Activated gamma-delta T cell treated with anti-CD3 and anti-CD28 coated beads, Interleukin-2, amount 50 U/mL, for 16 hours (primary cell): ENCODE results near the gene CACNA1D.

Experiments
- DNase-seq: peaks from one replicate; pipeline ENCODE4 v3.0.0-alpha.2; 2020; ENCODE audit warnings: low read depth

Gene CACNA1D

DNA sequence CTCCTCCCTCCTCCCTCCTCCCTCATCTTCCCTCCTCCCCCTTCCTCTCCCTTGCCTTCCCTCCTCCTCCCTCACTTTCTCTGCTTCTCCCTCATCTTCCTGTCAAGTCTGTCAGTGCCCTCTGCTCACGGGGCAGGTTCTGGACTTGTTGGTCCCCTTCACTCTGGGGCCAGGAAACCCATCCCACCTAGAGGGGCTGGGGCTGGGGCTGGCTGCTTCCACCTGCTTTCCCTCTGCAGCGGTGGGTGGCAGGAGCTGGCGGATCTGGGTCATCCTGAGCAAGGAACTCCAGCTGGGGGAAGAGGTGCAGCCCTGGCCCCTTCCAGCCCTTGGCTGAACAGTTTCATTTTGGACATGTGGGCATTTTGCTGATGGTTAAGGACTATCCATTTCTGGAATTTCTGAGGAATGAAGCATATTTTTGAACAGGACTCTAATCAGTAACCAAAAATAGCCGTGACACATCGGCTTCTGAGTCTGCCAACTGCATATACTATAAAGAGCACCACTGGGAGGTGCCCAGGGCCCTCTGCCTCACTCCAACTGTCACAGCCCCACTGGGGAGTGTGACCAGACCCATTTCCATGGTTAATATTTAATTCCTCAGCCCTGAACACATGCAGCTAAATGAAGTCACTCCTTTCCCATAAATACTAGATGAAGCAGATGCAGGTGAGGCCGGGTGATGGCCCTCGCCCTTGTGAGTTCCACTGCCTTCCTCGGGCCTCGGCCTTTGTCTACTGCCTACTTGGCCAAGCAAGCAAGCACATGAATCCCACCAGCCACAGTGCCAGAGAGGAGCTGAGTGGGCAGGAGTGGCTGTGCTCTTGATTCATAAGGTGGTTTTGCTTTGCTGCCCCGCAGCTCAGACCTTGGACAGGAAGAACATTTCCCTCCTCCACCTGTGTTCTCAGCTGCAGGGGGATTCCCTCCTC lies 312.0 kb downstream of the CACNA1D start:
- DNase-seq = no peak

DNA sequence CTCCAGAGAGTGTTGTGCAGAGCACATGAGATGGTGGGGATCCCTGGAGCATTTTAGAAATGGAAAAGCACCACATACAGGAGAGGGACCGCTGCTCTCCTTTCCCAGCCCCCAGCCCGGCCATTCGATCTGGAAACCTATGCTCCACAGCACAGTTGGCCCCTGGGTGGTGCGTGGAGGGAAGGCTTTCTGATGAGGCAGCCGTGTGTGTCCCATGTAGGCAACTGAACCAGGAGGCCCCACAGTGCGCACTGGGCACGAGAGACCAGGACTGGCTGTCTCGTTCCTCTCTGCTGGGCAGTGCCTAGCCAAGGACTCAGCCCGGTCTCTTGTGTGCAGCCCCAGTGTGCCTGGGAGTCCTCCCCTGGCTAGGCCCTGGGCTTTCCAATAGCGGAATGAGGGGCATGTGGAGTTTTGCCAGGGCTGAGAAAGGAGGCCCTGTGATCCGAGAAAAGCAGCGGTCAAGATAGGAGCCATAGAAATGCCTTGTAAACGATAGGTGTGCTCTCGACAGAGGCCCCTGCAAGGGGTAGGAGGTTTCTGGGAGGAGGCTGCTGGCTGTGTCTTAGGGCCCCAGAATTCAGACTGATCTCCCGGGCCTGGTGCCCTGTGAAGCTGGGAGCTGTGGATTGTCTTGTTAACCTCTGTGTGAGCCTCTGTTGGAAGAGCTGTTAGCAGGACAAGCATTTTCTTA lies 312.9 kb downstream of the CACNA1D start:
- no peak for DNase-seq

DNA sequence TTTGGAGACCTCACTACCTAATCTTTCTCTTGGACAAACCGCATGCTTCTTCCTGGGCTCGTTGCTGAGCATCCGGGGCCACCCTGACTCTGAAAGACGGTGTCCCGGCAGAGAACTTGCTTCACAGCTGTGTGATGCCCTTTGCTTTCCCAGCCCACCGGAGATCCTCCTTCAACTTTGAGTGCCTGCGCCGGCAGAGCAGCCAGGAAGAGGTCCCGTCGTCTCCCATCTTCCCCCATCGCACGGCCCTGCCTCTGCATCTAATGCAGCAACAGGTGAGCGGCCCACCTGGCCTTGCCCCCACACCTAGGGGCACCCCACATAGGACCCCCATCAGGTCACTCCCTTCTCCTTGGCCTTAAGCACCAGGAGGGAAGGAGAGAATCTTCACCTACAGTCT lies 314.1 kb downstream of the CACNA1D start:
- no peak for DNase-seq

DNA sequence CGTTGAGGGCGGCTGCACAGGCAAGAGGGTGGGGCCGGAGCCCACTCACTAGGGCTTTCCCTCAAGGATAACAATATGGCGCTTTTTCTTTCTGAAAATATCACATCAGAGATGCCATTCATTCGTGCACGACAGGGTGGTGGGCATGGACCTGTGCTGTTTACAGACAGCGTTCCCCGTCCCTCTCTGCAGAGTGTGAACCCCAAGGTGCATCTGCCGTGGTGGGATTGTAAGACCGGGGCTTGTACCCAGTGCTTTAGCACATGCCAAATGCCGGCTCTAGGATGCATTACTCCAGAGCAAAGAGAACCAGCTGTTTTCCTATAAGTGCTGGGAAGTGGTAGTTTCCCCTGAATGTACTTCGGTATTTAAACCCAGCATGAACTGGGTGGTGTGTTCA lies 314.9 kb downstream of the CACNA1D start:
- no peak for DNase-seq

DNA sequence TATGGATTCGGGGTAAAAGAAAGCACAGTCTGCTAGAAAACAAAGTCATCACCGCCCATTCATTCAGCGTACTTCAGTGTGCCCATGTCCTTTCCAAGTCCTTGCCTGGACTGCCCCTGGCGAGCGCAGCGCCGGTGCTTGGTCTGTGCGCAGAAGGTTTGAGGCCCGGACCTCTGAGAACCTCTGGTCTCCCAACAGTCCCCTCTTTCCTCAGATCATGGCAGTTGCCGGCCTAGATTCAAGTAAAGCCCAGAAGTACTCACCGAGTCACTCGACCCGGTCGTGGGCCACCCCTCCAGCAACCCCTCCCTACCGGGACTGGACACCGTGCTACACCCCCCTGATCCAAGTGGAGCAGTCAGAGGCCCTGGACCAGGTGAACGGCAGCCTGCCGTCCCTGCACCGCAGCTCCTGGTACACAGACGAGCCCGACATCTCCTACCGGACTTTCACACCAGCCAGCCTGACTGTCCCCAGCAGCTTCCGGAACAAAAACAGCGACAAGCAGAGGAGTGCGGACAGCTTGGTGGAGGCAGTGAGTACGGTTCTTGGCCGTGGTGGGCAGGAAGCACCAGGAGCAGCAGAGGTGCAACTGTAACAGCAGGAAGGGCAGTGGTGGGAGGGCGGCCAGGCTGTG lies 315.5 kb downstream of the CACNA1D start:
- no peak for DNase-seq

DNA sequence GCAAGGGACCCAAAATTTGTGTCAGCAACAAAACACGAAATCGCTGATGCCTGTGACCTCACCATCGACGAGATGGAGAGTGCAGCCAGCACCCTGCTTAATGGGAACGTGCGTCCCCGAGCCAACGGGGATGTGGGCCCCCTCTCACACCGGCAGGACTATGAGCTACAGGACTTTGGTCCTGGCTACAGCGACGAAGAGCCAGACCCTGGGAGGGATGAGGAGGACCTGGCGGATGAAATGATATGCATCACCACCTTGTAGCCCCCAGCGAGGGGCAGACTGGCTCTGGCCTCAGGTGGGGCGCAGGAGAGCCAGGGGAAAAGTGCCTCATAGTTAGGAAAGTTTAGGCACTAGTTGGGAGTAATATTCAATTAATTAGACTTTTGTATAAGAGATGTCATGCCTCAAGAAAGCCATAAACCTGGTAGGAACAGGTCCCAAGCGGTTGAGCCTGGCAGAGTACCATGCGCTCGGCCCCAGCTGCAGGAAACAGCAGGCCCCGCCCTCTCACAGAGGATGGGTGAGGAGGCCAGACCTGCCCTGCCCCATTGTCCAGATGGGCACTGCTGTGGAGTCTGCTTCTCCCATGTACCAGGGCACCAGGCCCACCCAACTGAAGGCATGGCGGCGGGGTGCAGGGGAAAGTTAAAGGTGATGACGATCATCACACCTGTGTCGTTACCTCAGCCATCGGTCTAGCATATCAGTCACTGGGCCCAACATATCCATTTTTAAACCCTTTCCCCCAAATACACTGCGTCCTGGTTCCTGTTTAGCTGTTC lies 316.9 kb downstream of the CACNA1D start:
- DNase-seq = no peak

DNA sequence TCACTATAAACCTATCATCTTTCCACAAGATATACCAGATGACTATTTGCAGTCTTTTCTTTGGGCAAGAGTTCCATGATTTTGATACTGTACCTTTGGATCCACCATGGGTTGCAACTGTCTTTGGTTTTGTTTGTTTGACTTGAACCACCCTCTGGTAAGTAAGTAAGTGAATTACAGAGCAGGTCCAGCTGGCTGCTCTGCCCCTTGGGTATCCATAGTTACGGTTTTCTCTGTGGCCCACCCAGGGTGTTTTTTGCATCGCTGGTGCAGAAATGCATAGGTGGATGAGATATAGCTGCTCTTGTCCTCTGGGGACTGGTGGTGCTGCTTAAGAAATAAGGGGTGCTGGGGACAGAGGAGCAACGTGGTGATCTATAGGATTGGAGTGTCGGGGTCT lies 318.0 kb downstream of the CACNA1D start:
- no peak for DNase-seq

DNA sequence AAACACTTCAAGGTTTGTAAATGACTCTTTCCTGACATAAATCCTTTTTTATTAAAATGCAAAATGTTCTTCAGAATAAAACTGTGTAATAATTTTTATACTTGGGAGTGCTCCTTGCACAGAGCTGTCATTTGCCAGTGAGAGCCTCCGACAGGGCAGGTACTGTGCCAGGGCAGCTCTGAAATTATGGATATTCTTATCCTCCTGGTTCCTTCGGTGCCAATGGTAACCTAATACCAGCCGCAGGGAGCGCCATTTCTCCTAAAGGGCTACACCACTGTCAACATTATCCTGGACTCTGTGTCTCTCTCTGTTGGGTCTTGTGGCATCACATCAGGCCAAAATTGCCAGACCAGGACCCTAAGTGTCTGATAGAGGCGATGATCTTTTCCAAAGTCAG lies 318.8 kb downstream of the CACNA1D start:
- no peak for DNase-seq

DNA sequence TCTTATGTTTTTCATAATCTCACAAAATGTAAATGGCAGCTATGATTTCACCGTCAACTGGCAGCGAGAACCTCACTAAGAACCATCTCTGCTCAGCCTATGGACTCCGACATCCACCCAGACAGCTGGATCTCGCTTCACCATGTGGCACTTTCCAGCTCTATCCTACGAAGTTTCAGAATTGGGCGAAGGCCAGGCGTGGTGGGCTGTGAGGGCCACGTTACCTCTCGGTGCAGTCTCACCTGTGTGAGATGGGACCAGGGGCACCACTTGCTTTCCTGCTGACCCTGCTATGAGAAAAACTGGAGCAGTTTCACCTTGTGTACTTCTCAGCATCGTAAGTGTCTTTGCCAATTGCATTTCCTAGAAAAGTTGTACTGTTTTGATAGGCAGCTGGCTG lies 319.5 kb downstream of the CACNA1D start:
- no peak for DNase-seq

DNA sequence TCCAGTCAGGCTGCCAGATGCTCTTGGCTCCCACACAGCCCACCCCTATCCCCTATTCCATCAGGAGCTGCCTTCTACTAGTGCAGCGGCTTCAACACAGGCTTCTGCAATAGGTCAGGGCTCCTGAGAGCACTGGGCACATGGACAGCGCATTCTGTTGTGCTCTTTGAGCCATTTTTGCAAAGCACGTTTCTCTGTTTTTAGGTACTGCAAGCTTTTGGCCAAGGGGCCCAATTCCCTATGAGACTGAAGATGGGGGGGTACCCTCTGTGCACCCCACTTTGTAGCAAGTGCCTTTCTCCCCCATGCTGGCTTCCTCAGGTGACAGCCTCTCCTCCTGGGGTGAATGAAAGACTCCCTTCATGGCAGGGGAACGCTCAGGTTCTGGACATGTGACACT lies 320.7 kb downstream of the CACNA1D start:
- DNase-seq = no peak

DNA sequence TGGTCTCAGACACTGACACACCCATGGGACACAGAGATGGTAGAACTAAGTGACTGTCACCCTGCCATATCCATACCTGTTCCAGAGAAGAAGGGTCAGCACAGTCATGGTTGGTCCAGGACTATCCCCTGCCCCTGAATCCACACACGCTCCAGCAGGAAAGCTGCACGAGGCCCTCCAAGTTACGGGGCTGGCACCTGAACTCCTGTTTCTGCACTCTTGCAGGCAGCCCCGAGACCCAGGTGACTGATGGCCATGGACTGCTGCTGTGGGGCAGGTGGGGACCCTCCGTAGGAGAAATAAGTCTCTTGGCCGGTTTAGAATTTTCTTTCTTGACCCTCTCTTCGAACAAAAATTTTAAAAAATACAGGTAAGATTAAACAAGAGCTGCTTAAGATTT lies 321.2 kb downstream of the CACNA1D start:
- DNase-seq = no peak

DNA sequence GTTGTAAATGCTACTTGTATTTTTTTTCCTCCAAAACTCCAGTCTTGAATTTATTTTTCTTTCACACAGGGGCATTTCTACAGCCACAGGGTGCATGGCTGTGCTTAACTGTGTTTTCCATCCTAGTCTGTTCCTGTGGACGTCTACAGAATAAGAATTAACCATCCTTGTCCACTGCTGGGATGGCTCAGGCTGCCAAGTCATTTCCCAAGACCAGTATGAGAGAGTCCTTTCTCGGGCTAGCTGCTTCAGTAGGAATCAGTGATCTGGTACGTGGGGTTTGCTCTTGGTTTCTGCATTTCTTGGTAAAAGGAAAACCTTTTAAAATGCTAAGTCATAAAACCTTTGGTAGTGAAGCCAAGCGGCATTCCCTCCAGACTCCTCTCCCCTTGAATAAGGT lies 322.0 kb downstream of the CACNA1D start:
- DNase-seq = no peak

DNA sequence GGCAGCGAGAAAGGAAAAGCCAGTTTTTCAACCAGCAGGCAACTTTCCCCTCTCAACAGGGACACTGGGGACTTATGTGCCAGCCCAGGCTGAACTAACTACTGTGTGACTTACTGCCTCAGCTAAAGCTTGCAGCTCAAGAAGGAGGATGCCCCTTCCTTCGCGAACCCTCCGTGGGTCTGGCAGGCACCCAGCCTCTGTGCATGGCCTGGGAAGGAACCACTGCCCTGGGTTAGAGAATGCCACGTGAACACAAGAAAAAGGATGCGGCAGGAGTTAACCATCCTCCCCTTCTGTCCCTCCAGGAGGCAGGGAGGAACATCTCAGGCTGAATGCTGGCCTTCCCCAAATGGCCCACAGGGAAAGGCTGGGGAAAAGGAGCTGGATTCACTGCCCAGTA lies 322.8 kb downstream of the CACNA1D start:
- no peak for DNase-seq

DNA sequence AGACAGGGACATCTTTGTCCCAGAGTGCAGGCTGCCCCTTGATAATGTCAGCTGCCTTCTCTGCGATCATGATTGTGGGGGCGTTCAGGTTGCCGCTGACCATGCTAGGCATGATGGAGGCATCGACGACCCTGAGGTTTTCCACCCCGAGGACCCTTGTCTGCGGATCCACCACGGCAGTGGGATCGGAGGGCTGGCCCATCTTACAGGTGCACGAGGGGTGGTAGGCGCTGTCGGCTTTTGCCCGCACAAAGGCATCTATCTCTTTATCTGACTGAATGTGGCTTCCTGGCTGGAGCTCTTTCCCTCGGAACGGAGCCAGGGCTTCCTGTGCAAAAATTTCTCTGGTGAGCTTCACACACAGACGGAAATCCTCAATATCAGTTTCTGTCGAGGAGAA lies 323.4 kb downstream of the CACNA1D start:
- DNase-seq = no peak

DNA sequence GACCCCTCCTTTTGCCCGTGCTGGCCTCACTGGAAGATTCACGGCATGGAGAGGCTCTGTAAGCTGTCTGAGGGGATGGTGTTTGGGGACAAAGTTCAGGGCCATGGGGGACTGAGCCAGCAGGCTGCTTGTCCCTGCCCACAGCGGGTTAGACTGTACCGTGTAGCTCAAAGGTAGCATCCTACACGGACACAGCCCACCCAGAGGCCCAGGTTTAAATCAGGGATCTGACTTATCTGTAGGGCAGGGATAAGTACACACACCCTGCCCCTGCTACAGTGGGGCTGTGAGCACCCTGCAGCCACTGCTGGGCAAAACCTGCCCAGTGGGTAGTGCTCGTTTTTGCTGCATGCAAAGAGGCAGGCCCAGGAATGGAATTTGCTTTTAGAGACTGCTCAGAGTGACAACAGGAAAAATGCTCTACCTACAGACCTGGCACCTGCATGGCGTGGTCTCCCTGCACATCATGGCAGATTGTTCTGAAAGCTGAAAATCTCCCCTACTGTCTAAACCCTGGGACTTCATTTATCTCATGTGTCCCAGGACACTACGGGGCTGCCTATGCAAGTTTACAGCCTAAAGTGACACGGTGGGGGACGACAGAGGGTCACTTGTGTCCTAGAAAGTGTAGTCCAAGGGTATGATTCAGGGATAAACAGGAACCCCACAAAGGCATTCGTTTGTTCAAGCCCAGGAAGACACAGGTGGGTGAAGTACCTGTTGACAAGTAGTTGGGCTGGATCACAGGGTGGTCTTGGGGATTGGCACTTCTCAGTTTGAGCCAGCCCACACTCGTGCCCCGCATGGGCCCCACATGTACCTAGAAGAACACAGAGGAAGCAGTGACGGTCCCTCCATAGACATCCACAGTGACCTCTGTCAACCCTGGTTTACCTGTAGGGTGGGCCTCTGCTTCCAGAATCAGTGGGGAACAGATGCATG lies 324.1 kb downstream of the CACNA1D start:
- no peak for DNase-seq

DNA sequence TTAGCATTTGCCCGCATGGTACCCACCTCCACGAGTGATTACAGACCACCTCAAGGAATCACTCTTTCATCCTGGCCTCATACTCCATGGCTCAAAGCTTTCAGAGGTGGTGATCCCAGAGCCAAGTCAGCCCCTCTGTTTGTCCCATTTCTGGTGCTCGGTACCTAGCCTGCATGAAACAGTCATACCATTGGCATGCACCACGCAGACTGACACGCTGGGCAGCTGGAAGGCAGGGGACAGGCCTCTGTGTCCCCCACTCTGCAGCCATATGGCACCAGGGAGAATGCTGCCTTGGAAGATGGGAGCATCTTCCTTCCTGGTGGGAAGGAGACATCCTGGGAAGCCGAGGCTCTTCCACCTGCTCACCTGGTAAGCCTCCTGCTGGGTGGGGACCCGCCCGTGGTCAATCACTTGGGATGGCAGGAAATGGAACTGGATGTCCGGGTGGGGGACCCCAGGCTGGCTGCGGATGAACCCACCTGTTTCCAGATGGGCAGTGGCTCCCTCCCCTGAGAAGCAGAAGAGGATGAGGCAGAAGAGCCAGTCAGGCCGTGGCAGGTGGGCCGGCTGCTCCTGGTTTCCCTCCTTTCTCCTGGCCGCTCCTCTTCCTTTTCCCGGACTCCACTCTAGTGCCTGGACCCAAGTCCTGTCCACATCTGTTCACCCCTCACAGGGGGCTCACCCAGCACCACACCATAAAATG lies 324.9 kb downstream of the CACNA1D start:
- DNase-seq = no peak

DNA sequence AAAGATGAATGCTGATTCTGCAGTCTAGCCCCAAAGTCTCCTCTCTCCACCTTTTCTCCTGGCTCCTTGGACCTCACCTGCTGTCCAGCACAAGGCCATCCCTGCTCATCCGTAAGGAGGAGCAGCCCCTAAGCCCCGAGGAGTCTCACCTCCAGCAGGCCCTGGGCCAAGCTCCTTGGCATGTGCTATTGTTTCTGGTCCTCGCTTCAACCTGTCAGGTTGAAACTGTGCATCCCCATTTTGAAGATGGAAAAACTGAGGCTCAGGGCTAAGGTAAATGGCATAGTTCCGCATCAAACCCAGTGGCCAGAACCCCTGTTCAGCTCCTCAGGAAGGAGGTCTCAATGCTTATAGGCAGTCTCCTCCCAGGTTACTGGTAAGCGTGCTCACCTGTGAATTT lies 325.7 kb downstream of the CACNA1D start:
- no peak for DNase-seq

DNA sequence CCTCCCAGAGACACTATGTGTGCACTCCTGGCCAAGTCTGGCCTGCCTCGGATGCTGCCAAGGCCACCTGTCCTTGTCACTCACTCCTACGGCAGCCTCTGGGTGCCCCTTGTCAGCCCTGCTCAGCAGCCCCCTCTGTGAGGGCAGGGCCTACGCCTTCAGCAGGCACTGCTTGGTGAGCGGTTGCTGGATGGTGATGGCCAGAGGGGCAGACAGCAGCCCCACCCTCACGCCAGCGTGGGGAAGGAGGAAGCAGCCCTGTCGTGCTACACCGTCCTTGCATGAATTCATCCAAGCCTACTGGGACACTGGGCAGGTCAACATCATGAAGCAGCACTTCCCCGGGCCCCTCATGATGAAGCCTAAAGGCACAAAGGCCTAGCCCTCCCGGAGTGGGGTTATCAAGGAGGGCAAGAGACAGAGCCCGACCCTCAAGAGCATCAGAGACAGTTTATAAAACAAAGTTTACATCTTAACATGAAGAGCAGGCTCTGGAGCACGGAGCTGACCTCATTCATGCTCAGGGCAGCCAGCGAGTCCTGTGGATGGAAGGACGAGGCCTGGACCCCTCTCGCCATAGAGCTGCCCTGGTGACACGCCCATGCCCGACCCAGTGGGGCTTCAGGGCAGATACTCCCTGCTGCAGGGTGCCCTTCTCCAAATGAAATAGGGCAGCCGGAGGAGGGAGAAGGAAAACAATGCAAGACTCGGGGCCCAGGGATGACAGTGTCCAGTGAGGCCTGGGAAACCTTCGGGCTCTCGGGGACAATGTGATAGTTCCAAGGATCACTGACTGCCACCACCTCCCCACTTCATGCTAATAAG lies 326.6 kb downstream of the CACNA1D start:
- DNase-seq = no peak

DNA sequence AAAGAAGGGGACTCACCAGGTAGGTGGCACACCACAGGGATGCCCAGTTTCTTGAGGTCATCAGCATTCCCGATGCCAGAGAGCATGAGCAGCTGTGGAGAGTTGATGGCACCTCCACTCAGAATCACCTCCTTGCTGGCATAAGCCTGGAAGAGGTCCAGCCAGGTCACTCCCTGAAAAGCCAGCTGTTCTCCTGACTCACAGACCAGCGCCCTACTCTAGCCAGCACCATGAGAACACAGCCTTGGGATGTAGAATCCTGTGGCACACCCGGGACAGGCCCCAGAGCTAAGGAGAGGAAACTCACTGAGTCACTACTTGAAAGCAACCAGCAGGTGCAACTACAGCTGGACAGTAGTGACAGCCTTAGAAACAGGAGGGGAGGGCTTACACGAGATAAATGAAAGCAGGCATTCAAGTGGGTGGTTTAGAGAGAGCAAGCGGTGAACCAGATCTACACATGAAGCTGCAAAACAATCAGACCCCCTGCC lies 327.3 kb downstream of the CACNA1D start:
- DNase-seq = no peak
